Upper lobe of left lung (tissue), 6 donors: ENCODE results near the gene KASH5. TPM values are rescaled to one million over a fixed set of nuclear protein-coding genes. Genes with fewer than 3 reads are reported as not detected.
A peak's percentile ranks its signal among the peaks of the same experiment; 100 is the strongest.

Source experiments
- ATAC-seq, 2 donors: fragments of 200-7000 bp; cut with Tn5 transposase; one replicate each; pipeline ENCODE4 v1.9.1; 2022; ENCODE audit warnings: mild to moderate bottlenecking in 2 of 2, moderate library complexity in 2 of 2; ENCODE audit not compliant: low FRiP score in 2 of 2
- DNase-seq, 2 donors: peaks; one replicate each; pipeline ENCODE4 v3.0.0-alpha.2; 2019 to 2020
- H3K27ac ChIP-seq, 4 donors: fragments of 200-600 bp; sonication (generic); one replicate each; pipeline ENCODE4 v1.5.1; 2016 to 2019
- H3K27me3 ChIP-seq, 4 donors: fragments of 200-600 bp; sonication (generic); one replicate each; pipeline ENCODE4 v1.5.1; 2017 to 2019
- H3K36me3 ChIP-seq, 4 donors: fragments of 200-600 bp; sonication (generic); one replicate each; pipeline ENCODE4 v1.5.1; 2016 to 2019
- H3K4me1 ChIP-seq, 4 donors: fragments of 200-600 bp; sonication (generic); one replicate each; pipeline ENCODE4 v1.5.1; 2018 to 2019
- H3K4me3 ChIP-seq, 4 donors: fragments of 200-600 bp; sonication (generic); one replicate each; pipeline ENCODE4 v1.5.1; 2017 to 2019; ENCODE audit warnings: mild to moderate bottlenecking in 2 of 4, moderate library complexity in 1 of 4
- H3K9me3 ChIP-seq, 4 donors: fragments of 200-600 bp; sonication (generic); one replicate each; pipeline ENCODE4 v1.5.1; 2018 to 2019
- EP300 ChIP-seq, 4 donors: sonication (generic); formaldehyde crosslinking; IDR thresholded peaks; one replicate each; pipeline ENCODE4 v1.5.1; 2017; ENCODE audit warnings: antibody characterized with exemption in 4 of 4, control low read depth in 2 of 4
- POLR2A ChIP-seq, 4 donors: fragments of 450-650 bp; IDR thresholded peaks; one replicate each; pipeline ENCODE4 v1.5.1; 2016 to 2017; ENCODE audit warnings: antibody characterized with exemption in 4 of 4, mild to moderate bottlenecking in 2 of 4
- POLR2AphosphoS5 ChIP-seq, 2 donors: sonication (generic); formaldehyde crosslinking; IDR thresholded peaks; one replicate each; pipeline ENCODE4 v1.5.1; 2017; ENCODE audit warnings: antibody characterized with exemption in 2 of 2
- WGBS, 2 donors: methylation state at CpG; one replicate each; pipeline ENCODE4 v1.1.5; 2017 to 2018; 5-methylcytosine and 5-hydroxymethylcytosine counted together
- total RNA-seq, 6 donors: library from RNA; depleted of rRNA in 4 of 6; stranded (reverse); fragments of >200 nt in 4 of 6; gene quantifications; one replicate each; pipeline versions ENCODE4 v1.1.0 to v1.2.1, GENCODE V29; 2016 to 2021
- TF ChIP-seq, protein P1 (sequence below), 6 experiments: fragments of 450-650 bp in 4 of 6; fragments of 200-600 bp in 2 of 6; sonication (generic) in 2 of 6; IDR thresholded peaks; one replicate each; pipeline ENCODE4 v1.5.1; 2016 to 2019; ENCODE audit warnings: antibody characterized with exemption in 6 of 6
- donor health status: DM: no; HTN: no; CAD: no; lungs with moderate emphysema.
- donor health status: DM: no; HTN: yes; CAD: no; lungs with severe emphysema.

The KASH5 gene
- total RNA-seq, 6 donors from 2014 or later = 0.61 to 6.9 (median 1.6) TPM; not detected in 2

GRCh38 chr19:49425178-49425577, 37.1 kb downstream of the KASH5 start, which contains the start of gene GFY:
Gene GFY (plus strand): TSS chr19:49425388. CDS start chr19:49426431, 1,043 bp downstream.
- WGBS, 2 donors = 45 to 59% methylated on average over 7 of the region's 7 CpGs
- no peak for TF ChIP-seq POLR2AphosphoS5 (IDR thresholded peaks at IDR 0.05)
- TF ChIP-seq EP300 (IDR thresholded peaks at IDR 0.05) = no peak
- no peak for TF ChIP-seq POLR2A (IDR thresholded peaks at IDR 0.05)
- DNase-seq (no peak), ATAC-seq (no peak)
- Histone ChIP-seq H3K27me3 (peaks cover 0 to 78% (median 48%) of the 10 kb centered on the region in 4 donors), H3K9me3 (no peaks in the 10 kb centered on the region), H3K27ac (no peak within 1 kb of the TSS), H3K4me3 (no peak within 1 kb of the TSS), H3K4me1 (peaks cover 29 to 52% (median 36%) of the 10 kb centered on the region in 4 donors), H3K36me3 (no peaks in the 10 kb centered on the region)

- H3K27ac ChIP-seq = no peak overlapping the region
- no peaks in the 10 kb centered on the region for H3K9me3 ChIP-seq
- H3K4me1 ChIP-seq = peaks cover 28 to 44% (median 31%) of the 10 kb centered on the region in 4 donors
- DNase-seq = peak in 1 of 2 donors; percentile 85
- no peak for ATAC-seq
- TF ChIP-seq EP300 (IDR thresholded peaks at IDR 0.05) = no peak
- H3K4me3 ChIP-seq = no peak overlapping the region
- 5% methylated on average over 30 of the region's 30 CpGs for WGBS, 2 donors
- no peaks in the 10 kb centered on the region for H3K36me3 ChIP-seq
- peaks cover 0 to 82% (median 52%) of the 10 kb centered on the region in 4 donors for H3K27me3 ChIP-seq
These were observed 38.0 kb downstream of the KASH5 start for GRCh38 chr19:49425922-49426592.

GRCh38 chr19:49427339-49427738, 39.3 kb downstream of the KASH5 start:
- Histone ChIP-seq H3K4me3 (no peak overlapping the region), H3K27ac (no peak overlapping the region), H3K27me3 (peaks cover 0 to 82% (median 51%) of the 10 kb centered on the region in 4 donors), H3K4me1 (peaks cover 20 to 38% (median 24%) of the 10 kb centered on the region in 4 donors), H3K9me3 (no peaks in the 10 kb centered on the region), H3K36me3 (no peaks in the 10 kb centered on the region)
- TF ChIP-seq, protein P1, sequence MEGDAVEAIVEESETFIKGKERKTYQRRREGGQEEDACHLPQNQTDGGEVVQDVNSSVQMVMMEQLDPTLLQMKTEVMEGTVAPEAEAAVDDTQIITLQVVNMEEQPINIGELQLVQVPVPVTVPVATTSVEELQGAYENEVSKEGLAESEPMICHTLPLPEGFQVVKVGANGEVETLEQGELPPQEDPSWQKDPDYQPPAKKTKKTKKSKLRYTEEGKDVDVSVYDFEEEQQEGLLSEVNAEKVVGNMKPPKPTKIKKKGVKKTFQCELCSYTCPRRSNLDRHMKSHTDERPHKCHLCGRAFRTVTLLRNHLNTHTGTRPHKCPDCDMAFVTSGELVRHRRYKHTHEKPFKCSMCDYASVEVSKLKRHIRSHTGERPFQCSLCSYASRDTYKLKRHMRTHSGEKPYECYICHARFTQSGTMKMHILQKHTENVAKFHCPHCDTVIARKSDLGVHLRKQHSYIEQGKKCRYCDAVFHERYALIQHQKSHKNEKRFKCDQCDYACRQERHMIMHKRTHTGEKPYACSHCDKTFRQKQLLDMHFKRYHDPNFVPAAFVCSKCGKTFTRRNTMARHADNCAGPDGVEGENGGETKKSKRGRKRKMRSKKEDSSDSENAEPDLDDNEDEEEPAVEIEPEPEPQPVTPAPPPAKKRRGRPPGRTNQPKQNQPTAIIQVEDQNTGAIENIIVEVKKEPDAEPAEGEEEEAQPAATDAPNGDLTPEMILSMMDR (IDR thresholded peaks at IDR 0.05) = no peak
- TF ChIP-seq POLR2A (IDR thresholded peaks at IDR 0.05) (no peak), EP300 (IDR thresholded peaks at IDR 0.05) (no peak), POLR2AphosphoS5 (IDR thresholded peaks at IDR 0.05) (no peak)
- ATAC-seq = no peak
- WGBS, 2 donors = 69 to 80% methylated on average over 1 of the region's 12 CpGs
- no peak for DNase-seq

DNA sequence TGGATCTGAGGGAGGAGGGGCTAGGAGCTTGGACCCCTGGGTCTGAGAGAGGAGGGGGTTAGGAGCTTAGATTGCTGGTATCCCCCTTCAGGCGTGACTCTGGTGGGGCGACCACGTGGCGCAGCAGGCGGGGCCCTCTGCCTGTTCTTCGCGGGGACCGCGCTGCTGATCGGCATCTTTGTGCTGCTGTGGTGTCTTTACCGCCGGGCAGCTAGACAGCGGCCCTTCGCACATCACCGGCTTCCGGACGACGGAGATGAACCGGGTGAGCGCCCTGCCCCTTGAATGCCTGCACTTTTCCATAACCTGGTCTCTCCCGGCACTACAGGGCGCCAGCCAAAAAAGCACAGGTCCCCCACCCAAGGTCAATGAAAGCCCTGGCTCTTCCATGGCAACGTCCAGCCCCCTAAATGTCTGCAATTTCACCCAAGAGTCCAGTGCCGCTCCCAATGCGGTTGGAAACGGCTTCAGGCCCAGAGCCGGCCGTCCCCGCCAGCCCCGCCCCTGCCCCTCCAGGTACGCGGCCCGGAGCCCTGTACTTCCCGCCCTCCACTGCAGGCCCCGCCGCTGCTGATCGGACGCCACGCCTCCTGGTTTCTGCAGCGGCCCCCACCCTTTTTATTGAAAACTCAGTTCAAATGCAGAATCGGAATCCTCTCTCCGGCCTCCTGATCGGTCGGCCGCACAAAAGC, 40.0 kb downstream of the KASH5 start:
- no peak overlapping the region for H3K27ac ChIP-seq
- peak overlapping the region in 2 of 4 donors; percentile 1 to 10 for H3K4me3 ChIP-seq
- no peak for TF ChIP-seq POLR2A (IDR thresholded peaks at IDR 0.05)
- no peak for TF ChIP-seq POLR2AphosphoS5 (IDR thresholded peaks at IDR 0.05)
- TF ChIP-seq, protein P1 (IDR thresholded peaks at IDR 0.05) = no peak
- no peak for TF ChIP-seq EP300 (IDR thresholded peaks at IDR 0.05)
- H3K4me1 ChIP-seq = peaks cover 13 to 33% (median 20%) of the 10 kb centered on the region in 4 donors
- ATAC-seq (no peak), DNase-seq (peak in 1 of 2 donors; percentile 87)
- no peaks in the 10 kb centered on the region for H3K9me3 ChIP-seq
- peaks cover 0 to 82% (median 51%) of the 10 kb centered on the region in 4 donors for H3K27me3 ChIP-seq
- no peaks in the 10 kb centered on the region for H3K36me3 ChIP-seq
- WGBS, 2 donors = 4 to 5% methylated on average over 26 to 40 of the region's 45 CpGs

DNA sequence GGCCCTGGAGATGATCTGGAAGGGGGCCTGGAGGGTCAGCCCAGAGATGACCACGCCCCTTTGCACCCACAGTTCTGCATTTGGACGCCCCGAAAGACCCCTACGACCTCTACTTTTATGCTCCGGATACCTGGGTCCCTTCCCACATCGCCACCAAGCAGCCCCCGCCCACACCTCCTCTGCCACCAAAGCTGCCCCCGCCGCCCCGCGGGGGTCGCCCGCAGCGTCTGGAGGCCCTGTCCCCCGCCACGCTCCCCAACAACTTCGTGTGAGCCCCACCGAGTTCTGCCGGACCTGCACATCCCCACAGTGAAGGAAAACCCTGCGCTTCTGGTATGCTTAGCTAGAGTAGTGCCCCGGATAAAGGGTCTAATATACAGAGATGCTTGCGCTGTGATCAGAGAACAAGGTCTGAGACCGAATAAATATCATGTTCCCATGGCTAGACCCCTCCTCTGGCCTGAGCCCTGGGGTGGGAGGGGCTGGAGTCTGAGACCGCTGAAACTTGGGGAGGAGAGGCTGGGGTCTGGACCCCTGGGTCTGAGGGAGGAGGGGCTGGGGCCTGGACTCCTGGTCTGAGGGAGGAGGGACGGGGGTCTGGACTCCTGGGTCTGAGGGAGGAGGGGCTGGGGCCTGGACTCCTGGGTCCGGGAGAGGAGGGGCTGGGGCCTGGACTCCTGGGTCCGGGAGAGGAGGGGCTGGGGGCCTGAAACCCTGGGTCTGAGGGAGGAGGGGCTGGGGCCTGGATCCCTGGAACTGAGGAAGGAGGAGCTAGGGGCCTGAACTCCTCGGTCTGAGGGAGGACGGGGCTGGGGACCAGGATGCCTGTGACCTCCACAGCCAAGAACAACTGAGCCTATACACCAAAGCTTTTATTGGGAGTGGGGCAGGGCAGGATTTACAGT, 40.8 kb downstream of the KASH5 start:
- H3K9me3 ChIP-seq = no peaks in the 10 kb centered on the region
- ATAC-seq (no peak), DNase-seq (no peak)
- peak overlapping the region in 2 of 4 donors; percentile 1 to 10 for H3K4me3 ChIP-seq
- no peak for TF ChIP-seq POLR2A (IDR thresholded peaks at IDR 0.05)
- no peak for TF ChIP-seq EP300 (IDR thresholded peaks at IDR 0.05)
- TF ChIP-seq, protein P1 (IDR thresholded peaks at IDR 0.05) = no peak
- no peak for TF ChIP-seq POLR2AphosphoS5 (IDR thresholded peaks at IDR 0.05)
- H3K4me1 ChIP-seq = peaks cover 6 to 29% (median 16%) of the 10 kb centered on the region in 4 donors
- WGBS, 2 donors = 12 to 19% methylated on average over 24 to 28 of the region's 29 CpGs
- no peaks in the 10 kb centered on the region for H3K36me3 ChIP-seq
- H3K27me3 ChIP-seq = peaks cover 0 to 82% (median 49%) of the 10 kb centered on the region in 4 donors
- H3K27ac ChIP-seq = no peak overlapping the region
